Naive thymus-derived CD4-positive, alpha-beta T cell (primary cell): ENCODE results near the gene HEXD. TPM values are rescaled to one million over a fixed set of nuclear protein-coding genes. Genes with fewer than 3 reads are reported as not detected.
A peak's percentile ranks its signal among the peaks of the same experiment; 100 is the strongest.

ENCODE experiments used
- ATAC-seq: fragments of 150-1000 bp; cut with Tn5 transposase; 2 replicates; pipeline ENCODE4 v1.10.0; 2021; ENCODE audit warnings: mild to moderate bottlenecking, moderate library complexity
- CTCF ChIA-PET: fragments of 350-600 bp; sonication (Branson Sonifier 250); formaldehyde crosslinking; loops from one replicate; lab custom pipeline; 2021; ENCODE audit warnings: antibody characterized with exemption; lab: Charles Lee
- POLR2A ChIA-PET: fragments of 350-600 bp; sonication (Branson Sonifier 250); formaldehyde crosslinking; loops from one replicate; lab custom pipeline; 2021; ENCODE audit warnings: antibody characterized with exemption, inconsistent platforms; lab: Charles Lee
- DNase-seq, 9 donors: peaks; one replicate each; pipeline versions ENCODE4 v3.0.0 to v3.0.0-alpha.2; 2020 to 2022; ENCODE audit warnings: mixed read lengths in 1 of 9
- H3K27ac ChIP-seq: one replicate; pipeline ENCODE4 v1.7.0; 2013; ENCODE audit warnings: mild to moderate bottlenecking, low read depth, low read length, moderate library complexity
- H3K27me3 ChIP-seq, 2 donors: one replicate each; pipeline ENCODE4 v1.7.0; 2013; ENCODE audit warnings: low read length in 2 of 2, mild to moderate bottlenecking in 2 of 2, moderate library complexity in 2 of 2; ENCODE audit not compliant: control insufficient read depth in 2 of 2, insufficient read depth in 2 of 2
- H3K36me3 ChIP-seq, 3 experiments: 1 replicate in 2 of 3; 2 replicates in 1 of 3; pipeline ENCODE4 v1.7.0; 2013; ENCODE audit warnings: low read length in 3 of 3, mild to moderate bottlenecking in 3 of 3, moderate library complexity in 1 of 3; ENCODE audit not compliant: insufficient read depth in 3 of 3, control insufficient read depth in 2 of 3
- H3K4me1 ChIP-seq, 2 donors: one replicate each; pipeline ENCODE4 v1.7.0; 2013; ENCODE audit warnings: low read length in 2 of 2, mild to moderate bottlenecking in 2 of 2, moderate library complexity in 1 of 2; ENCODE audit not compliant: control insufficient read depth in 2 of 2, insufficient read depth in 2 of 2
- H3K4me3 ChIP-seq: 2 replicates; pipeline ENCODE4 v1.7.0; 2013; ENCODE audit warnings: mild to moderate bottlenecking, low read length
- H3K9me3 ChIP-seq, 3 experiments: 1 replicate in 2 of 3; 2 replicates in 1 of 3; pipeline ENCODE4 v1.7.0; 2013; ENCODE audit warnings: low read length in 3 of 3; ENCODE audit not compliant: control insufficient read depth in 2 of 3
- H3K27ac Mint-ChIP-seq, 9 donors: one replicate each; pipeline ENCODE4 v1.8.0; 2020 to 2022; ENCODE audit warnings: mixed read lengths in 9 of 9, mild to moderate bottlenecking in 8 of 9, moderate library complexity in 5 of 9, inconsistent platforms in 2 of 9
- H3K27me3 Mint-ChIP-seq, 5 donors: one replicate each; pipeline ENCODE4 v1.8.0; 2021 to 2022; ENCODE audit warnings: mixed read lengths in 5 of 5, mild to moderate bottlenecking in 1 of 5
- H3K36me3 Mint-ChIP-seq, 5 donors: one replicate each; pipeline ENCODE4 v1.8.0; 2020 to 2022; ENCODE audit warnings: mixed read lengths in 5 of 5, mild to moderate bottlenecking in 3 of 5, inconsistent platforms in 1 of 5
- H3K4me1 Mint-ChIP-seq, 7 donors: one replicate each; pipeline ENCODE4 v1.8.0; 2020 to 2022; ENCODE audit warnings: mixed read lengths in 7 of 7, mild to moderate bottlenecking in 3 of 7, inconsistent platforms in 1 of 7
- H3K4me3 Mint-ChIP-seq, 10 donors: one replicate each; pipeline ENCODE4 v1.8.0; 2020 to 2022; ENCODE audit warnings: mild to moderate bottlenecking in 10 of 10, mixed read lengths in 10 of 10, moderate library complexity in 6 of 10, inconsistent platforms in 2 of 10
- H3K9me3 Mint-ChIP-seq, 11 donors: one replicate each; pipeline ENCODE4 v1.8.0; 2020 to 2022; ENCODE audit warnings: mixed read lengths in 11 of 11, mild to moderate bottlenecking in 4 of 11, inconsistent platforms in 1 of 11, moderate library complexity in 1 of 11
- intact Hi-C, 2 donors: fragments of 100-400 bp; cut with micrococcal nuclease; formaldehyde crosslinking; loops; one replicate each; pipeline ENCODE4 v1.15.1; 2023
- polyA plus RNA-seq, 2 donors: library from polyadenylated mRNA; unstranded; fragments of 300-500 nt; fragmentation: Illumina TruSeq; gene quantifications; one replicate each; pipeline ENCODE4 v1.2.3, GENCODE V29; 2021
- total RNA-seq, 6 experiments: library from RNA in 5 of 6; stranded (reverse) in 5 of 6; gene quantifications; 1 replicate in 5 of 6; 2 replicates in 1 of 6; pipeline ENCODE4 v1.2.3 and lab custom pipeline; 2021 to 2026

The HEXD gene
- total and polyA plus RNA-seq, 7 experiments from 2014 or later, result 12.5 to 153 (median 66.8) TPM

DNA sequence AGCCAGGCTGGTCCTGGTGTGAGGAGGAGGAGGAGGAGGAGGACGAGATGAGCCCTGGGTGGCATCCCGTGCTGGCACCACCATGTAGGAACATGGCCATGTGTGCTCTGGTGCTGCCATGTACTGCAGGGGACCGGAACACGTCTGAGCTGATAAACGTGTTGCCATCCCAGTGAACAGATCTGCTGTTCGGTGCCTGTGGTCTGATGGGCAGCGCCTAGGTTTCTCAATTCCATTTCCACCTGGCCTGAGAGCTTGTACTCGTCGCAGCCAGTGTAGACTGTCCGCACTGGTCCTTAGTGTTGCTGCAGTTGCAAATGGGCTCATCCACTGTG lies 73.0 kb downstream of the HEXD start:
- CTCF ChIA-PET, result no interaction called here
- ATAC-seq (no peak), DNase-seq (no peak)
- Histone ChIP-seq H3K27ac (no peak overlapping the region), H3K27me3 (no peaks in the 10 kb centered on the region), H3K4me3 (no peak overlapping the region), H3K9me3 (no peaks in the 10 kb centered on the region), H3K36me3 (peaks cover 0 to 25% (median 0%) of the 10 kb centered on the region in 3 experiments), H3K4me1 (peaks cover 4 to 5% of the 10 kb centered on the region in 2 donors)
- H3K36me3 Mint-ChIP-seq, result peaks cover 0 to 19% (median 0%) of the 10 kb centered on the region in 5 donors
- POLR2A ChIA-PET, result no interaction called here
- H3K4me1 Mint-ChIP-seq, result peaks cover 0 to 36% (median 16%) of the 10 kb centered on the region in 7 donors
- peaks cover 0 to 4% (median 0%) of the 10 kb centered on the region in 11 donors for H3K9me3 Mint-ChIP-seq
- no peak overlapping the region for H3K4me3 Mint-ChIP-seq
- H3K27me3 Mint-ChIP-seq, result no peaks in the 10 kb centered on the region
- intact Hi-C loops, result loop anchor here in 1 of 2 donors (10.0 kb wide), 1 partner anchor 154 kb away; the partner anchor contains the start of gene WDR45B
- peak overlapping the region in 2 of 9 donors; percentile 12 to 55 for H3K27ac Mint-ChIP-seq

DNA sequence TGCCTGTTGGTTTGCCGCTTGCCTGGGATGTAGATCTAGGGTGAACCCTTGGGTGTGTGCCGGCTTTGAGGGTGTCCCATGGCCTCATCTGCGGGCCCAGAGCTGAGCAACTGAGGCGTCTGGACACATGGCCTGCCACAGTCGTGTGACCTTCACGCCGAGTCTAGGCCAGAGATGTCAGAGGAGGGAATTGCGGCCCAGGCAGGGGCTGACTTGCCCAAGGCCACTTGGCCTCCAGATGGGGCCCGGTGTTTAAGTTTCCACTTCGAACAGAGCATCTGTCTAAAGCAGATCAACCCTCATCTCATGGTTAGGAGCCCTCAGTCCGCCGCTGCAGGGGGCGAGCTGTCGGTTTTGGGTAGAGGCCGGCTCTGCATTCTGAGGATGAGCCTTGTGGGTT lies 73.4 kb downstream of the HEXD start:
- no peak overlapping the region for H3K27ac ChIP-seq
- H3K4me3 ChIP-seq, result no peak overlapping the region
- Mint-ChIP-seq H3K9me3 (peaks cover 0 to 4% (median 0%) of the 10 kb centered on the region in 11 donors), H3K36me3 (peaks cover 0 to 16% (median 0%) of the 10 kb centered on the region in 5 donors), H3K4me1 (peaks cover 0 to 32% (median 15%) of the 10 kb centered on the region in 7 donors), H3K27ac (peak overlapping the region in 2 of 9 donors; percentile 12 to 55), H3K4me3 (no peak overlapping the region), H3K27me3 (no peaks in the 10 kb centered on the region)
- no peaks in the 10 kb centered on the region for H3K9me3 ChIP-seq
- peaks cover 1 to 8% of the 10 kb centered on the region in 2 donors for H3K4me1 ChIP-seq
- POLR2A ChIA-PET, result no interaction called here
- H3K27me3 ChIP-seq, result no peaks in the 10 kb centered on the region
- intact Hi-C loops, result loop anchor here in 1 of 2 donors (10.0 kb wide), 1 partner anchor 153 kb away; the partner anchor contains the start of gene WDR45B
- CTCF ChIA-PET, result no interaction called here
- H3K36me3 ChIP-seq, result peaks cover 0 to 21% (median 0%) of the 10 kb centered on the region in 3 experiments
- ATAC-seq (no peak), DNase-seq (no peak)

Other genes with a start within 250 kb of the HEXD start
- gene CCDC57, start 205.5 kb upstream of the HEXD start, total RNA-seq, result 100 to 1,000 TPM in 2 of 5 experiments, 10 to 100 TPM in 3; 75.7 to 127 (median 95.0) TPM
- 10 to 100 TPM; 32.1 to 36.8 TPM for gene CCDC57, start 205.5 kb upstream of the HEXD start, polyA plus RNA-seq
- gene SLC16A3, start 189.3 kb upstream of the HEXD start, total RNA-seq, result 100 to 1,000 TPM in 2 of 5 experiments, 10 to 100 TPM in 3; 14.6 to 264 (median 67.0) TPM
- gene SLC16A3, start 189.3 kb upstream of the HEXD start, polyA plus RNA-seq, result 1 to 10 TPM; 1.4 to 1.9 TPM
- 100 to 1,000 TPM; 144 to 249 (median 176) TPM for gene CSNK1D, start 144.6 kb upstream of the HEXD start, total RNA-seq
- 10 to 100 TPM; 46.1 to 81.3 TPM for gene CSNK1D, start 144.6 kb upstream of the HEXD start, polyA plus RNA-seq
- 100 to 1,000 TPM in 3 of 5 experiments, 10 to 100 TPM in 2; 61.9 to 390 (median 165) TPM for gene CD7, start 100.7 kb upstream of the HEXD start, total RNA-seq
- 100 to 1,000 TPM; 169 to 183 TPM for gene CD7, start 100.7 kb upstream of the HEXD start, polyA plus RNA-seq
- 10 to 100 TPM in 2 of 5 experiments, 1 to 10 TPM in 3; 2.3 to 32.4 (median 5.1) TPM for gene SECTM1, start 84.6 kb upstream of the HEXD start, total RNA-seq
- gene SECTM1, start 84.6 kb upstream of the HEXD start, polyA plus RNA-seq, result 1 to 10 TPM; 1.5 to 3.2 TPM
- not detected for gene TEX19, start 59.1 kb upstream of the HEXD start, total RNA-seq
- not detected for gene TEX19, start 59.1 kb upstream of the HEXD start, polyA plus RNA-seq
- gene UTS2R, start 46.6 kb upstream of the HEXD start, total RNA-seq, result not detected
- not detected for gene UTS2R, start 46.6 kb upstream of the HEXD start, polyA plus RNA-seq
- 10 to 100 TPM; 21.9 to 34.6 (median 32.3) TPM for gene OGFOD3, start 239 bp downstream of the HEXD start, total RNA-seq
- gene OGFOD3, start 239 bp downstream of the HEXD start, polyA plus RNA-seq, result 10 to 100 TPM; 29.7 to 42.1 TPM
- 100 to 1,000 TPM; 112 to 385 (median 199) TPM for gene CYBC1, start 32.4 kb downstream of the HEXD start, total RNA-seq
- 100 to 1,000 TPM; 168 to 178 TPM for gene CYBC1, start 32.4 kb downstream of the HEXD start, polyA plus RNA-seq
- gene NARF, start 40.4 kb downstream of the HEXD start, total RNA-seq, result 100 to 1,000 TPM in 1 of 5 experiments, 10 to 100 TPM in 4; 59.8 to 188 (median 67.1) TPM
- gene NARF, start 40.4 kb downstream of the HEXD start, polyA plus RNA-seq, result 100 to 1,000 TPM; 102 to 103 TPM
- gene FOXK2, start 101.4 kb downstream of the HEXD start, total RNA-seq, result 10 to 100 TPM; 36.5 to 67.1 (median 48.4) TPM
- 1 to 10 TPM; 4.2 to 4.8 TPM for gene FOXK2, start 101.4 kb downstream of the HEXD start, polyA plus RNA-seq
- 10 to 100 TPM; 44.9 to 91.6 (median 68.4) TPM for gene WDR45B, start 230.1 kb downstream of the HEXD start, total RNA-seq
- 10 to 100 TPM; 30.5 to 36.8 TPM for gene WDR45B, start 230.1 kb downstream of the HEXD start, polyA plus RNA-seq